Measurements from ENCODE around the gene DPF1.
A peak's percentile ranks its signal among the peaks of the same experiment; 100 is the strongest.
"Not testable (repeated sequence)": the region's sequence is repeated elsewhere in the genome, so short reads cannot be mapped to it uniquely, and the experiment has no call there.

The DPF1 gene

DNA sequence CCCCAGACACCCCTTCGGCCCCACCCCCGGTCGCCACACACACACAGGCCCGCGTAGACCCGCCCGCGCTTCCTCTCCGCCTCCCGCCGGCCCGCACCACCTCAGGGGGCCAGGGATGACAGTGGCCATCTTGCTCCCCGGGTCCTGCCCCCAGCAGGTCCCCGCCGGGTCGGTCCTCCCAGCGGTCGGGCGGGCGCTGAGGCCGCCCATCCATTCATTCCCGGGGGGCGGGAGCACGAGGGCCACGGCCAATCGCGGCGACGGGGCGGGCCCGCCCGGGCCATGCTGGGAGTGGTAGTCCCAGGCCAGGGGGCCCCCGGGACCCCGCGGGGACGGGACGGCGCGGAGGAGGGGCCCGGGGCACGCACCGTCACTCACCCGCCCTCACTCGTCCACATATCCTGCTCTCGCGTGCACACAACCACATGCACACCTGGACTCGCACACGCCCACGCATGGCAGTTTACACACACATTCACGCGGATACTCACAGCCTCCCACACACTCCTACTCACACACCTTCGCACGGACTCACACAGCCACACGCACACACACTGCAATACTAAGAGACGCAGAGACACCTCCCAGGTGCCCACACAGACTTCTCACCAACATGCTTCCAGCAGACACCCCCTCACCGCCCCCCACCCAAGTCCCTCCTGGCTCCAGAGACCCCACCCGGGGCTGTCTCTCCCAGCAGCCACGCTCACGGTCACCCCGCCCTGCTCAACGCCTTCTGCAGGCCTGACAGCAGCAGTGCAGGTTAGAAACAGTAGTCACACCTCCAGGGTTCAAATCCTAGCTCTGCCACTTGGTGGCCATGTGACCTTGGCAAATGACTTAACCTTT lies at the start of gene DPF1:
Gene DPF1 (minus strand): TSS at position 209 of the 849 bp plus-strand sequence. CDS start 80 bp downstream, at position 129.
- peak; percentile 93 for DNase-seq (ENCODE audit: low spot score)

DNA sequence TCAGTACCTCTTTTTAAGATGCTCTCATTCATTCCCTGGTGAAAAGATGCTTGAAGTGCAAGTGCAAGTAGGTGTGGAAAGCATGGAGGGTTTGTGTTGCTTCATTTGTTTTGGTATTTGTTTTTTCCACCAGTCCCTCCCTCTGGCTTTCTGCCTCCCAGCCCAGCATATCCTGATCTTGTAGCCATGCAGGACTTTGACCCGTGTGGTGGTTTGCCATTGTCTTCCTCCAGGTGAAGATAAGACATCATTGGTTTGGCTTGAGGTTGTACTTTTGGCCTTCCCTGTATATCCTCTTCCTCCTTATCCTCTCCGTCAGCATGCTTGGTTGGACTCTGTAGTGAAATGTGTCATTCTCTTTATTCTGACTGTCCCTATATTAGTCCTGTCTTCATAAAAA lies 49.5 kb upstream of the DPF1 start:
- no peak for DNase-seq (ENCODE audit: low spot score)

DNA sequence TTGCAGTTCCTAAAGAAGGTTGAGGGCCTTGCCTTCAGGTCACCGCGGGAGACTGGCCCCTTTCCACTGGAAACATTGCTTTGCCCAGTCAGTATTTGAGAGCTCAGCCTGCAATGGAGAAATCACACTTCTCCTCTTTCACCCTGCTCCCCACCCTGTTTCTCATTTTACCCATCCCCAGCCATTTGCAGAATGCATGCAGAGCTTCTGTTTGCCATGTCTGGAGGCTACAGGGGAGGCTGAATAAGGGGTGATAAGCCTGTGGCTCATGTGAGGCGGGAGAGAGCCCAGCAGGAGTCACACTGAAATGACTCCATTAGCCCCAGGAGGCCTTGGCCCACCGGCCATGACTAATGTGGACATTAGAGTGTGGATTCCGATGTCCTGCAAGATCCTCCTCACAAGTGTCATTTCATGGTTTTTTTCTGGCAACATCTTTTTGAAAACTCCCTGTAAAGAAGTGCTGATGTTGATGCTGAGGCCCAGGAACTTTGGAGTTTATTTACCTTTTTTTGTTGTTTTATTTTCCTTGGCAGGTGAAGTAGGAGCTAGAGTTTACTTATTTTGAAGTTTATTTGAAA lies 46.7 kb upstream of the DPF1 start:
- DNase-seq (ENCODE audit: low spot score), result no peak

DNA sequence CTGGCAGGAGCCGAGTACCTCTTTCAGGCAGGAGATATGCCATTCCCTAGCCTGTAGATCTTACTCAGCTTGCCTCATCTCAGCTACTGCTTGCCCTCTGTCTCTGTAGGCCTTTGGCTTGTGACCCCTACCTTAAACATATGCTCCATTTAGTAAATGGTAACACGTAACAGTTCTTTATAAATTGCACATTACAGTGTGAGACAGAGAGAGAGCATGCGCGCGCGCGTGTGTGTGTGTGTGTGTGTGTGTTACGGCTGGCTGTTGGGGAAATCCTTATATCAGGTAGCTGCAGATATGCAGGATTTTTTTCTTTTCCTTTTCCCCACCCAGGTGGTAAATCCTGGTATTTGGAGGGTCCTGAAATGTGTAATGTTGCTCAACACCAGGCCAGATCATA lies 44.5 kb upstream of the DPF1 start:
- DNase-seq (ENCODE audit: low spot score), result no peak

DNA sequence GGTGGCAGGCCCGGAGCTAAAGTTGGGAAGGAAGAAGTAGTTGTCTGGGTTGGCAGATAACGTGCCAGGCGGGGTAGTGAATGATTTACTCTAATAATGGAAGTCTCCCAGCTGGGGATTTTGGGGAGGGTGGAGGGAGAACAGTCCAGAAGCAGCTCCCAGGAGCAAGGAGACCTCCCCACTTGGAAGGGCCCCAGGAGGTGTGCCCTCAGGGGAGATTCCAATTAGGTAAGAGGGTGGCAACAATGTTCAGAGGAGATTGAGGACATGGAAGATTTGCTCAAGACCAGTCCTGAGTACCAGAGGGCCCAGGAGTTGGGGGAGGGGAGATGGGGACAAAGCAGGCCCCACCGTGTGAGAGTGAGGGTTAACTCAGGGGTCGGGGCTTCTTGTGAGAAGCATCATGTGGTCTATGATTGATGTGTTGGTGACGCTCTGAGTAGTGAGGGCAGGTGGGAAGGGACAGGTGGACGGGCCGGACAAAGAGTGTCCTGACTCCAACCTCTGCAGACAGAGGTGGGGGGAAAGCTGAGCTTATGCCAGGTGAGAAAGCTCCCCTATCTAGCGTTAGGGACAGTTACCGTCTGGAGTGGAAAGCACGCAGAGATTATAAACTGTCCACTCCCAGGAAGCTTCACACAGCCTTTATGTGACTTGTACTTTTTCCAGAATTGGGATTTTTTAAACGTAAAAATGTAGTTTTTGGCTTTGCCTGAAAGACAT lies 43.9 kb upstream of the DPF1 start:
- DNase-seq (ENCODE audit: low spot score), result no peak

DNA sequence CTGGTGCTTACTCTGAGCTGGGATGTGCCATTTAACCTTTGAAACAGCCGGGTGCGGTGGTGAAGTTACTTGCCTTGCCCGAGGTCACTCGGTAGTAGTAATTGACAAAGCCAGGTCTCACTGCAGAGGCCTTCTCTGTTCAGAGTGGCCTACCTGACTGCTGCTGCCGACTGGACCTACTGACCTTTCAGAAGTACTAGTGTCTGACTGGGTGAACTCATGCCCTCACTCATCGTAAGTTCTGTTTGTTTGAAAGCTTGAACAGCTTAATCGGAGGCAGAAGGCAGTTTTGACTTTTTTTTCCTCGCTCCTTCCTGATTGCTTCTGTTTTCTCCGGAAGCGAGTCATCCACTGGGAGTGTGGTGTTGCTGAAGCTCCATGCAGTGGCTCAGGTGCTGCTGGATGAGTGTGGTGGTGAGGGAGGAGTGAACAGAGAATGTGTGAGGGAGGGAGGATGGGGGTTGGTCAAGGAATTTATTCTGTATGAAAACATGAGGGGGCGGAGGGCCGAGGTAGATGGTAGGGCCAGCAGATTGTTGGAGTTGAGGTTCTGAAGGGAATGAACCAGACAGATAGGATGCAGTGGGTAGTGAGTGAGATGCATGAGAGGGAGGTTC lies 43.1 kb upstream of the DPF1 start:
- DNase-seq (ENCODE audit: low spot score), result no peak

DNA sequence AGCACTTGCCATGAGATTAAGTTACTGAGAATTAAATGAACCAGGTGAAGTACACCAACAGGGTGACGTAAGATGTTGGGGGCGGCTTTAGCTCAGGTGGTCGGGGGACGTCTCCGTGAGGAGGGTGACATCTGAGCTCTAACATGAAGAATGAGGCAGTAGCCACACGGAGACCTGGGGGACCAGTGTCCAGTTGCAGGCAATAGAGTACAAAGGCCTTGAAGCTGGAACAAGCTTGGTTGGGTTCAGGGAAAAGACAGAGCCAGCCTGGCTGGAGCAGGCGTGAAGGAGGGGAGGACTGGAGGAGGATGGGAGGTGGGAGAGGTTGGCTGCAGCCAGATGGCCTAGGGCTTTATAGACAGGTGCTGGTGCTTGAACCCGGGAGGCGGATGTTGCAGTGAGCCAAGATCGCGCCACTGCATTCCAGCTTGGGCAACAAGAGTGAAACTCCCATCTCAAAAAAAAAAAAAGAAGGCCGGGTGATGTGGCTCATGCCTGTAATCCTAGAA lies 42.0 kb upstream of the DPF1 start:
- DNase-seq (ENCODE audit: low spot score), result no peak

DNA sequence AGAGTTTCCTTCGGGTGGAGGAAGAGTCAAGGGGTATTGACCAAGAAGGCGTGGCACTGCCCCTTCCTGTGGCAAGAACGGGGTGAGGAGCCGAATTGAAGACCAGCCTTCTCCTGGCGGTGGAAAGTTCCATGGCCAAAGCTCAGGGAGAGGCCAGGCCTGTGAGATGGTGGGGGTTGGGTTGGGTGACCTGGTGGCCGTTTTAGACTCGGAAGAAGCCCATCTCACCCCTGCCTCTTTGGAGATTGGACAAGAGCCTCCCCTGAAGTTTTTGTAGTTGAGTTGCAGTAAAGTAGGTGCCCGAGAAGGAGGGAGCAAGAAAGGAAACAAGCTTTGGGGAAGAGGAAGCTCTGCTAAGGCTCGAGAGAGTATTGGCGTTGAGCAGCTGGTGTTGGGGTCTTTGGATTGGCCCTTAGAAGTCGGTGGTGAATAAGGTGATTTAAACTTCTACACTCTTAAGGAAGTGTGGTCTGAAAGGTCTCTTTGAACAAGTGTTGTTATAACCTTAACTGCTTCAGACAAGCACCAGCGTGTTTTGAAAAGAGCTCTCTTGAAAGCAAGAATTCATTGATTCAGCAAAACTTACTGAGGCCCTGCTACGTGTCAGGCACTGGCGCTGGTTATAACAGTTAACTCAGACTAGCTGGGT lies 41.3 kb upstream of the DPF1 start:
- no peak for DNase-seq (ENCODE audit: low spot score)

DNA sequence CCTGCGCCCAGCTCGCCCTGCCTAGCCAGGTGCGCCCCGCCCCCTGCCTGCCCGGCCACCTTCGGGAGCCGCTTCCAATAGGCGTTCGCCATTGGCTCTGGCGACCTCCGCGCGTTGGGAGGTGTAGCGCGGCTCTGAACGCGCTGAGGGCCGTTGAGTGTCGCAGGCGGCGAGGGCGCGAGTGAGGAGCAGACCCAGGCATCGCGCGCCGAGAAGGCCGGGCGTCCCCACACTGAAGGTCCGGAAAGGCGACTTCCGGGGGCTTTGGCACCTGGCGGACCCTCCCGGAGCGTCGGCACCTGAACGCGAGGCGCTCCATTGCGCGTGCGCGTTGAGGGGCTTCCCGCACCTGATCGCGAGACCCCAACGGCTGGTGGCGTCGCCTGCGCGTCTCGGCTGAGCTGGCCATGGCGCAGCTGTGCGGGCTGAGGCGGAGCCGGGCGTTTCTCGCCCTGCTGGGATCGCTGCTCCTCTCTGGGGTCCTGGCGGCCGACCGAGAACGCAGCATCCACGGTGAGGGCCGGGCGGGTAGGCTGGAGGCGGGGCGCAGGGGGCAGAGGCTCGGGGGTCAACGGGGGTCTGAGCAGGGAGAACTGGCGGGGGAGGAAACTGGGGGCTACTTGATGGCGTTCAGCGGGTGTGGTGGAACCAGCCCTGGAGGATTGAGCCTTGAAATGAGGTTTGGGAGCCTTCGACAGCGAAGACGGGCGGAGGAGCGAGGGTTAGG lies 40.6 kb upstream of the DPF1 start, which contains the start of gene SPINT2:
Gene SPINT2 (plus strand): TSS at position 88 of the 727 bp plus-strand sequence. CDS start 320 bp downstream, at position 408.
- DNase-seq (ENCODE audit: low spot score), result peak; percentile 89

DNA sequence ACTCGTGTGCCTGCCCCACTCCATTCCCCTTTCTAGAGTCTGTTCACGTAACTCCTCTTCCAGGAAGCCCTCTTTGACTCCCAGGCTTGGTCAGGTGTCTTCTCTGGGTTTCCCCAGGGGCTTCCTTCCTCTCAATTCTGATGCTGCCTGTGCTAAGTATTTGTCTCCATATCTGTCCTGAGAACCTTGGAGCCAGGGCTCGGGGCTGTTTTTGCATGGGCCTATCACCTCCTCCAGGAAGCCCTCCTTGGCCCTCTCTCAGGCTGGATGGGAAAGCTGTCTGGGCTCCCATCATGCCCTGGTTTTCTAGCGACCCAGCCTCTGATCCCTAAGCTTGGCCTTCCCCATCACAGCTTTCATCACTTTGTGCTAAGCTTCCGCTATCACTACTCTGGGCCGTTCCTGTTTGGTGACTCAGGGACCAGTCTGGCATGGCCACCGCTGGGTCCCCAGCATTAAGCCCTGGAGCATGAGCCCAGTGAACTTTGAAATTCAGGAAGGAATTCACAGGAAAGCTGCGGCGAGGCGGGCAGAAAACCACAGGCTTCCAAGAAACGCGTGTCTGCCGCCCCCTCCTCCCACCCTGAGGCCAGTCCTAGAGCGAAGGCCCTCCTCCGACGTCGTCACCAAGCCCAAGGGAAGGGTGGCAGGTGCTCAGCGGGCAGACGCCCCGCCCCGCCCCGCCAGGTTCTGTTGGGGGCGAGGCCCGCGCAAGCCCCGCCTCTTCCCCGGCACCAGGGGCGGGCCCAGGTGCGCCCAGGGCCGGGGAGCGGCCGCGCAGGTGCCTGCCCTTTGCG lies 39.9 kb upstream of the DPF1 start:
- peak; percentile 87 for DNase-seq (ENCODE audit: low spot score)

DNA sequence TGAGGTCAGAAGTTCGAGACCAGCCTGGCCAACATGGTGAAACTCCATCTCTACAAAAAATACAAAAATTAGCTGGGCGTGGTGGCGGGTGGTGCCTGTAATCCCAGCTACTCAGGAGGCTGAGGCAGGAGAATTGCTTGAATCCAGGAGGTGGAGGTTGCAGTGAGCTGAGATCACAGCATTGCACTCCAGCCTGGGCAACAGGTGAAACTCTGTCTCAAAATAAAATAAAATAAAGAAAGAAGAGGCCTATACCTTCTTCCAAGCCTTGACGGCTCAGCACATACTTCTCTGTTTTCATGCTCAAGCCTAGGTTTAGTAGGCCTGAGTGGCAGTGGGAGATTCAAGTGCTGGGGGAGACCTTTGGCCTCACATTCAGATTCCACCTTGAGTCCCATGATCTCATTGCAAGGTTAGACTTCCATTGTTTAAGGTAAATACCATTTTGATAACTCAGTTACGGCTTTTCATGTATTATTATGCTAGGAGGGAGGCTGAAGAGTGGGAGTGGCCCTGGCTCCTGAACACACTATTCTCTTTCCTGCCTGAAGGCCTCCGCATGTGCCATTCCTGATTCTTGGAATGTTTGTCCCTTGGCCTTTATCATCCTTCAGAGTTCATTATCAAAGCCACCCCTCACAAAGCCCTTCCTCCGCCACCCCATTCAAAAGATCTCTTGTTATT lies 38.7 kb upstream of the DPF1 start:
- DNase-seq (ENCODE audit: low spot score), result no peak

DNA sequence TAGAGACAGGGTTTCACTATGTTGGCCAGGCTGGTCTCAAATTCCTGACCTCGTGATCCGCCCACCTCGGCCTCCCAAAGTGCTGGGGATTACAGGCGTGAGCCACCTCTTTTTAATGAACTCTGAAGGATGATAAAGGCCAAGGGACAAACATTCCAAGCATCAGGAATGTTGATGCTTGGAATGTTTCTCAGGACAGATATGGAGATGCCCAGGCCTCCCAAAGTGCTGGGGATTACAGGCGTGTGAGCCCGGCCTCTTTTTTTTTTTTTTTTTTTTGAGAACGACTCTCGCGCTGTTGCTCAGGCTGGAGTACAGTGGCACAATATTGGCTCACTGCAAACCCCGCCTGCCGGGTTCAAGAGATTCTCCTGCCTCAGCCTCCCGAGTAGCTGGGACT lies 37.9 kb upstream of the DPF1 start:
- not testable (repeated sequence) for DNase-seq (ENCODE audit: low spot score)

DNA sequence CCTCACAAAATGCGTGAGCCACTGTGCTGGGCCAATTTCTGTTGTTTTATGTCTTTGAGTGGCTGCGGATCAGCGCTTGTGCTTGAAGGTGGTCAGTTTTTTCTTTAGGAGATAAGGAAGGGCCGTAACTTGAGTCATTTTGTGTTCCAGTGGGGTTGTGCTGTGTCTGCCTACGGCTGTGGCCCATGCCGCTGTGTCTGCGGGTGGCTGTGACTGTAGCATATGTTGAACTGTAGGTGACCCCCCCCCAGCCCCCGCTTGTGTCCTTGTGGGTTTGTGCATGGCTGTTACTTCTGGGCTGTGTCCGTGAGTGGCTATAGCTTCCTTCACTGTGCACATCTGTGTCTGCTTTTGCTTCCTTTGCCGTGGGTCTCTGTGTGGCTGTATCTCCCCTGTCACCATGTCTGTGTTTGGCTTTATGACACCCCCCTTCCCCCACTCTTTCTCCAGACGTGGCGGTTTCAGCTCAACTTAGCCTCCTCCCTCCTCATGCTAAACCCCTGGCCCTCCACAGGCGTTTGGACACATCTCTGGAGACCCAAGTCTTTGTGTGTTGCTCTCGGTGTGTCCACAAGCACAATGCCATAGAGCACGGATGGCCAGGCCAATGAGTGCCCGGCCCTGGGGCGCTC lies 31.5 kb upstream of the DPF1 start:
- DNase-seq (ENCODE audit: low spot score), result no peak

DNA sequence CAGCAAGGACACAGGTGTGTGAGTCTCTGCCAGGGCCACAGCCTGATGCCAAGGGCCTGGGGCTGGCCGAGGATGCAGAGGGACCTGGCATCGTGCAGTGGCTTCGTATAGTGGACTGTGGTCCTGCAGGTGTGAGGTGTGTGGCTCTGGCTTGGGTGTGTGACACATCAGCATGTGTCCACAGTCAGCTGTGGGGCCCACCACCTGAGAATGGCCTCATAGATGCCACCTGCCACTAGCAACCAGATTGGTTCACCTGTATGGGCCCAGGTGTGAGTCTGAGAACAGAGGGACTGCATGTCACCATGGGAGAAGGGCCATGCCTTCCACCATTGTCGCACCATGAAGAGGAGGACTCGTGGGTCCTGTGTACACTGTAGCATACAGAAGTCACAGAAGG lies 29.8 kb upstream of the DPF1 start:
- DNase-seq (ENCODE audit: low spot score), result no peak

DNA sequence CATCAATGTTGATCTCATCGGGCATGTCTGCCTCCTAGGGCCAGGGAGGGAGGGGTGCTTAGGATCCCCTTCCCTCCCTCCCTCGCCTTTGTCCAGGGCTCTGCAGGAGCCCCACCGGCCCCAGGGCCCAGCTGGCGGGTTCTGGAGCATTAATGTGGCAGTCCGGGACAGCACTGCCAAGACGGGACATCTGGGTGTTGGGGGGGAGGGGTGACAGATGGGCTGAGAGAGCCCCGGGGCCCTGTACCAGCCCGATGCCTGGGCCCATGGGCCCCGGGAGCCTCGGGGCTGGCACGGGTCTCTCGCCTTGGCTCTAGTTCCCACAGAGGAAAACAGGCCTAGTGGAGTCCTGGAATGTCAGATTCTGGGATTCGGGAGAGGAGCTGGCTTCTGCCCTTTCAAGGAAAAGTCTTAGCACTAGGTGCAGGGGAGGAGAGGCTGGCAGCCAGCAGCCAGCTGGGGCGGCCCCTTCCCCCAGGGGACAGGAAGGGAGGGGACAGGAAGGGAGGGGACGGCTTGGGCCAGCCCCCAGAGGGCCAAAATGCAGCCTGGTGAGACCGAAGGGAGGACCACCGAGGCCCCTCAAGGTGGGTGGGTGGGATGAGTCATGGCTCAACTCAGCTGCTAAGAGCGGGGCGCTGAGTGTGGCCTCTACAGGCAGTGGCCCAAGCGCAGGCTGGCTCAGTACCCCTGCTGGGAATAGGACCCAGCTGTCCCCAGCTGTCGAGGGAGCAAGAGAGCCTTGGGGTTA lies 29.1 kb upstream of the DPF1 start:
- DNase-seq (ENCODE audit: low spot score), result no peak

DNA sequence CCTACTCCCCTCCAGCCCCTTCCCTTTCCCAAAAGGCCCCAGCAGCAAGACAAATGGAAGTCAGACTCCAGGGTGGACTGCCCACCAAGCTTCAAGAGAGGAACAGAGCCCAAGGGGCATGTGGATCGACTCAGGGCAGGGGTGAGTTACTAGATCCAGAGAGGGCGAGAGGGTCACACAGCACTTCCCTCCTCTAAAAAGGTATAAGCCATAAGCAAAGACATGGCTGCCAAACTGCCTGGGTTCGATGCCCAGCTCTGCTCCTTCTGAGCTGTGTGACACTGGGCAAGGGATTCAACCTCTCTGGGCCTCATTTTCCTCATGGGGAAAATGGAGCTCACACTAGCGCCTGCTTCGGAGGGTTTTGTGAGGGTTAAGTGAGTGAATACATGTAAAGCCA lies 28.4 kb upstream of the DPF1 start:
- DNase-seq (ENCODE audit: low spot score), result no peak

DNA sequence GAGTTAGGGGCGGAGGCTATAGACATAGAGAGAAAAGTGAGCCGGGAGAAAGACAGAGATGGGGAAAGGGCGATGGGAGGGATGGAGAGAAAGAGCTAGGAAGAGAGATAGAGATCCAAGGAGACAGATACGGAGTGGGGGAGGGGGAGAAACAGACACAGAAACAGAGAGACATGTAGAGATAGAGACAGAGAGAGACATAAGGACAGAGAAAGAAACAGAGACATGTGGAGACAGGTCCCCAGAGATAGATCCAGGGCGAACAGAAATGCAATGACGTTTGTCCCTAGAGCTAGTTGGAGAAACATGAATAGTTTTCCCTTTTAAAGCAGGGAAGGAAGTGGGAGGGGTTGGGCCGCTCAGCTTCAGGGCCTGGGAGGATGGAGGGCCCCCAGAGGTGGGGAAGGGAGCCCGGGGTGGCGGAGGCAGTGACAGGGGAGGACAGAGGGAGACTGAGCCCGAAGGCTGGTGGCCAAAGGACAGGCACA lies 27.6 kb upstream of the DPF1 start:
- no peak for DNase-seq (ENCODE audit: low spot score)

All from ecto neural progenitor cell (in vitro differentiated cells).